ENCODE measurements around the gene EMILIN1.

Gene EMILIN1

DNA sequence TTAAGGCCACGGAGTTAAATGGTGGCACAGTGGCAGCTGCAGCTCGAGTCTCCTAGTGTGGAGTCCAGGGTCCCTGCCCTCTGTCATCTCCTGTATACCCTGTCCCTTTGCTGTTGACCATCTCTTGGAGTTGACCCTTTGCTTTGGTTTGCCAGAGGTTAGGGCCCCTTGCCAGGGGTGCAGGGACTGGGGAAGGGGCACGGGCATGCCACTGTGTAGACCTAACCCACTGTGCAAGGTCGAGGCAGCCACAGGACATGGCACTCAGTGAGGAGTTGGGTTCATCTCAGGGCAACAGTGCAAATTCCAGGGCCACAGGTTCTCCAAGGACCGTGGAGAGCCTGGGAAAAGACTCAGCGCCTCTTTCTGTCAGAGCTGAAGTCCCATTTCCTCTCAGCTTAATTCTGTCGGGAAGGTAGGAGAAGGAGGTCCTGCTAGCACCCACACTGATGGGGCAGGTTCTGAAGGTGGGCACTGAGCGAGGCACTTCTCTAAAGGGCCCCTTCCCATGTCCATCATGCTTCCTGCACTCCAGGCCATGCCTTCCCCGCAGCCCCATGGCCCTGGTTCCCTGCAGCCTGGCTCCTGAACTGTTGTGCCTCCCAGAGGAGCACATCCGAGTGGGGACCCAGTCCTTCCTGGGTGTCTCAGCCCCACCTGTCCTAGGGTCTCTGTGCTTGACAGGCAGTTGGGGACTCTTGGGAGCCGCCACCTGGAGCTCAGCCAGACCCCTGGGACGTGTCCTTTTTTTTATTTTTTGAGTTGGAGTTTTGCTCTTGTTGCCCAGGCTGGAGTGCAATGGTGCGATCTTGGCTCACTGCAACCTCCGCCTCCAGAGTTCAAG lies 10.9 kb downstream of the EMILIN1 start:
- Mint-ChIP-seq H3K27ac (no peak overlapping the region), H3K9me3 (no peaks in the 10 kb centered on the region), H3K4me1 (ENCODE audit: low read depth) (peaks cover 24% of the 10 kb centered on the region), H3K36me3 (ENCODE audit: low read depth) (peaks cover 2% of the 10 kb centered on the region), H3K27me3 (ENCODE audit: low read depth) (no peaks in the 10 kb centered on the region), H3K4me3 (no peak overlapping the region)
- no peak for DNase-seq (ENCODE audit: low spot score)

DNA sequence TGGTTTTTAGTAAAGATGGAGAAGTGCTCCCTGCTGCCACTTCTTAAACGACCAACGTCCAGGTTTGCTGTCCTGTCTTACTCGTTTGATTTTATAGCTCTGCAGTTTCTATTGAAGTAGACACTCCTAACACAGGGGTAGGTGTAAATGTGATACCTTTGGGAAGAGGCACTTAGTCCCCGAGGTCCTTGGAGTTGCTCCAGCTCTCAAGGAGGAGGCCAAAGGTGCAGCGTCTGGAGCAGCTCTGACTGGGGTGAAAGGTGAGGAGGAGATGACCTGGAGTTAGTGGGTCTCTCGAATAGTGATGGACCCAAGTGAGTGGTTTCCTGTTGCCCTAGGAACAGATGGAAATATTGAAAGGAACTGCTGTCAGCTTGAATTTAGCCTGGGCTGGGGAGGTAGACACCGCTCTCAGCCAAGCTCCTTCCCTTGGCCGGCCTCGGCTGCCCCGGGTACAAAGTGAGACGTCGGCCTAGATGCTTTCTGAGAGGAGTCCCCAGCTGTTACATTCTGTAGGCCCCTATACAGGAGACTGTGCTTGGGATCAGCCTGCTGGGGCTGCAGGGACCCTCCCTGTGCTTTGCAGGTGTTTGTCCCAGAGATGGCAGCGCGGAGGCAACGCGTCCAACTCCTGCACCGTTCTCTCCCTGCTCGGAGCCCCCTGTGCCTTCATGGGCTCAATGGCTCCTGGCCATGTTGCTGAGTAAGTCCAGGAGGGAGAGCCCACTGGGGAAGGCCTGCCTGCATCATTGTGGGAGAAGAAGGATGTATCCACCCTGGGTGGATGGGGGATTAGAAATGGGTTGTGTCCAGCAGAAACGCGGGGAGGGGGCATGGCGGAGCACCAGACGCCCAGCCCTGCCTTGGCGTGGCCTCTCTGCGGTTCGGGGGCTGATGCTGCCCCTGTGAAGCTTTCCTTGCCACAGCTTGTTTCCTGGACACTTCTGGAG lies 13.6 kb downstream of the EMILIN1 start:
- Mint-ChIP-seq H3K9me3 (no peaks in the 10 kb centered on the region), H3K4me1 (ENCODE audit: low read depth) (peaks cover 23% of the 10 kb centered on the region), H3K4me3 (no peak overlapping the region), H3K36me3 (ENCODE audit: low read depth) (peaks cover 2% of the 10 kb centered on the region), H3K27ac (no peak overlapping the region), H3K27me3 (ENCODE audit: low read depth) (no peaks in the 10 kb centered on the region)
- DNase-seq (ENCODE audit: low spot score) = no peak

DNA sequence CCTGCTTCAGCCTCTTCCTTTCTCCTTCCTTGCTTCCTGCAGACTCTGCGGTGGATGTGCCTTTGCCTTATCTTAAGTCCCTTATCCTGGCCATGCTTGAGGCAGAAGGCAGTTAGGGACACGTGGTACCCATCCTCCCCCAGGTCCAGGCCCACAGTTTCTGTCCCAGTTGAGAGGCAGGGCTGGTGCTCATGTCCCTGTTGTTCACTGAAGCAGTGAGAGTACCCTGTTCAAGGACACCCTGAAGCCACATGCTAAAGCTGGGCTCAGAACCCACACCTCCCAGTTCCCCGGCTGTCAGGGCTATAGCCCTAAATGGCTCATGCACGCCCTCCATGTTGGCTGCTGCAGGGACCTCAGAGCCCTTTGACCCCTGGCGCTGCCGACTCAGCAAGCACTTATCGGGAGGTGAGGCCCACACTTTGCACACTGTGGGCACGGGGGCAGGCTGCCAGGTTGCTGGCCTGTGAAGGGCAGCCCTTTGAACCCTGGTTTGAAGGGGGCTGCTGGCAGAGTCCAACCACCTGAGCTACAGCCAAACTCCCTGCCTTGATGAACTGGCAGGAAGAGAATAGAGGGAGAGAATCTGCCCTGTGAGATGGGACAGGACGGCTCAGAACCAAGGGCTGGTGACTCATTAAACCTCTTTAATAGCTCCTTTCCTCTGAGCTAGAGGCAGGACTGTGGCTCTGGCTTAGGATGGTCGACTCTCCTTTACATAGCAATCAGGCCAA lies 14.4 kb downstream of the EMILIN1 start:
- no peak overlapping the region for H3K27ac Mint-ChIP-seq
- H3K9me3 Mint-ChIP-seq = no peaks in the 10 kb centered on the region
- H3K4me3 Mint-ChIP-seq = no peak overlapping the region
- no peaks in the 10 kb centered on the region for H3K27me3 Mint-ChIP-seq (ENCODE audit: low read depth)
- peaks cover 17% of the 10 kb centered on the region for H3K4me1 Mint-ChIP-seq (ENCODE audit: low read depth)
- H3K36me3 Mint-ChIP-seq (ENCODE audit: low read depth) = peaks cover 2% of the 10 kb centered on the region
- no peak for DNase-seq (ENCODE audit: low spot score)

DNA sequence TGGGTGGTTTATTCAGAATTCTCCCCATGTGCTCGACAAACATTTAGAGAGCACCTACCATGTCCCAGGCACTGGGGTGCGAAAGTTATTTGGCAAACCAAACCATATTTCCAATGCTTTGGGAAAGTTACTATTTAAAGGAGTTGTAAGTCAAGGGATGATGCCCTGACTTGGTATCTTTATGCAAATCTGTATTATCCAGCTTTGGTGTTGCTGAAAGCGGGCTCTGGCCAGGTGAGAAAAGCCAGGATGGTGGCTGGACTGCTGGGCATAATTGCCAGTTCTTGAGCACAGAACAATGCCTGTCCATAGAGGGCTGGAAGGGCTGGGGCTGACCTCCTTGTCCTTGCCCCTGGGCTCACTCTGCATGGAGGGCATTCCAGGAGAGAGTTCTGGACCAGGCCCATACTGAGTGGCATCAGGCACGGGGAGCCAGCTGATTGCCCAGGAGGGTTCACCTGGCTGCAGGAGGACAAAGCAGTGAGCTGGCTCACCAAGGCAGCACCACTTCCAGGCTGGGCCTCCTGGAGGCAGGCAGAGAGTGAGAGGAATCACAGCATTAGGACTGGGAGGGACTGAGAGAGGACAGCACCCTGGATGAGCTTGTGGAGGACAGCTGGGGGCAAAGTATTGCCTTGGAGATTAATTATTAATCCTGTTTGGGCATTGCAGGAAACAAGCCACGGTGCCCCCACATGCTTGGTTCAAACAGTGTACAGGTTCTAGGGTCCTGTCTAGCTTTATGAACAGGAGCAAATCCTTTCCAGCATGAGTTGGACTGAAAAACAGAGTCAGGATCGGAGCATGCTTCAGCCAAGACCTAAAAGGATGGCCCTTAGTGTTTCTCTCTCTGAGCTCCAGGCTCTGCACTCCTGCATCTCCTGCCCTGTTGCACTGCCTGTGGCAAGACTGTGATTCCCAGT lies 15.3 kb downstream of the EMILIN1 start:
- H3K9me3 Mint-ChIP-seq = no peaks in the 10 kb centered on the region
- no peak overlapping the region for H3K4me3 Mint-ChIP-seq
- DNase-seq (ENCODE audit: low spot score) = no peak
- no peak overlapping the region for H3K27ac Mint-ChIP-seq
- H3K36me3 Mint-ChIP-seq (ENCODE audit: low read depth) = peaks cover 1% of the 10 kb centered on the region
- H3K4me1 Mint-ChIP-seq (ENCODE audit: low read depth) = peaks cover 16% of the 10 kb centered on the region
- H3K27me3 Mint-ChIP-seq (ENCODE audit: low read depth) = no peaks in the 10 kb centered on the region

DNA sequence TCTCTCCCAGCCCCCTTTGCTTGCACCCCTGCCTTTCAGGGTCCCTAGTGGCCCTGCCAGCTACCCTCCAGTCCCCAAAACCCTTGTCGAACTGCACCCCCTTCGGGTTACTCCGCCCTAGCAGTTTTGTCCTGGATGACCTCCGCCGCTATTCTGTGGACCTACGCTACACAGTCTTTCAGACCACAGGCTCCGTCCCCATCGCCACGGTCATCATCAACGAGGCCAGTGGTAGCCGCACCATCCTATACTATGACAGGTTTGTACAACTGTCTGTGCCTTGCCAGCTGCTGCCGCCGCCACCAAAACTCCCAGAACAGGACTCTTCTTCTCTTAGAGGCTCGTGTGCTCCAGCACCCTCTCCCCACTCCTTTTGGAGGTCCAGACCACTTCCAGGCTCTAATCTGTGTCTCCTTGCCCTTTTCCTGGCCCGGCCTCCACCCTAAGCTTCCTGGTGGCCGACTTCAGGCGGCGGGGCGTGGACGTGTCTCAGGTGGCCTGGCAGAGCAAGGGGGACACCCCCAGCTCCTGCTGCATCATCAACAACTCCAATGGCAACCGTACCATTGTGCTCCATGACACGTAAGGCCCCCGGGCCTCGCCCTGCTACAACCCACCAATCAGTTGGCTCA lies 16.1 kb downstream of the EMILIN1 start:
- H3K9me3 Mint-ChIP-seq = no peaks in the 10 kb centered on the region
- no peaks in the 10 kb centered on the region for H3K27me3 Mint-ChIP-seq (ENCODE audit: low read depth)
- H3K27ac Mint-ChIP-seq = no peak overlapping the region
- H3K4me1 Mint-ChIP-seq (ENCODE audit: low read depth) = peaks cover 12% of the 10 kb centered on the region
- DNase-seq (ENCODE audit: low spot score) = no peak
- H3K36me3 Mint-ChIP-seq (ENCODE audit: low read depth) = no peaks in the 10 kb centered on the region
- no peak overlapping the region for H3K4me3 Mint-ChIP-seq

DNA sequence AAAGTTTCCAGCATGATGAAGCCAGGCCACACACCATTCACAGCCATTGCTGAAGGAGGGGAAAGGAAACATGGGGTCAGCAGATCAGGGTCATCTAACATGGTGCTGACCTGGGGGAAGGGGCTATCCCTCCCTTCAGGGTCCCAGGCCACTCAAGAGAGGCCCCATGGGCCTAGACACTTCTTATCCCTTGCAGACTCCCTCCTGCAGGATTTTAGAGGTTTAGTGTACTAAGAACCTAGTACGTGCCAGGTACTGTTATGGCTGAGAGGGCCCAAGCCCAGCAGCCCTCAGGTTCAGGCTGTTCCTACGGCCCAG lies 17.0 kb downstream of the EMILIN1 start:
- no peak for DNase-seq (ENCODE audit: low spot score)
- Mint-ChIP-seq H3K4me1 (ENCODE audit: low read depth) (peaks cover 10% of the 10 kb centered on the region), H3K27me3 (ENCODE audit: low read depth) (no peaks in the 10 kb centered on the region), H3K36me3 (ENCODE audit: low read depth) (no peaks in the 10 kb centered on the region), H3K27ac (no peak overlapping the region), H3K4me3 (peak overlapping the region; percentile 63), H3K9me3 (no peaks in the 10 kb centered on the region)

DNA sequence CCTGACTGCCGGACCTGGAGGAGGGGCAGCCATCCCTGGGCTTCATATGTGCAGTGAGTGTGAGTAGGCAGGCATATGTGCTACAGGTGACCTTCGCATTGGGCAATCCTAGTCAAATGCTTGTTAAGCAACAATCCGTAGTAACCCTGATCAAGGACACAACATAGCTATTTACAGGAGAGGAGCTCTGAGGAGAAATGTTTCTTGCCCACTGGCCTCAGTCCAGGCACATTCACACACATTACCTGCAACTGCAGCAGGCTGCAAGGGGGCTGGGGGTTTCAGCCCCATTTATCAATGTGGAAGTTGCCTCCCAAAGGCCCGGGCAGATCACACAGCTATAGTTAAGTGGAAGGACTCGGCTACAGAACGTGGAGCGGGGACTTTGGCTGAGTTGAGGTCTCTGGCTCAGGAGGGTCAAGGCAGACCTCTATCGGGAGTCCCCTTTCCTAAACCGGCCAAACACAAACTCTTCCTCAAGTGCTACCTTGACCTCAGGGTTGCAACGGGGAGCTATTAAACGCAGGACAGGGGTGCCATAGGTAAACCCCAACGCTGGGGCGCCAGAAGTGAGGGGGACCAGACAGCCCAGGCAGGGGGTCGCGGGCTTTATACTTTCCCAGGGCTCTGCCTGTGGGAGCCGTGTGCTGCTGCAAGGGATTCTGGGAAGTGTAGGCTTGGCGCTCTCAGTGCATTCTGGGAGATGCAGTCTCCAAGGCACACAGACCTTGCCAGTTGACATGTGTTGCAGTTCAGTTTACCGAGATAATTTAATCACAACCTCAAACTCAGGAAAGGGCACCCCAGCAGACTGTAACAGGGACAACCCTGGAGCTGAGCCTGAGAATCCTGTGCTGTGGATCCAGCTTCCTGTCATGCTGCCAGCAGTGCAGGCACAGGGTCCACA lies 17.6 kb downstream of the EMILIN1 start:
- peaks cover 10% of the 10 kb centered on the region for H3K4me1 Mint-ChIP-seq (ENCODE audit: low read depth)
- DNase-seq (ENCODE audit: low spot score) = peak; percentile 32
- H3K27me3 Mint-ChIP-seq (ENCODE audit: low read depth) = no peaks in the 10 kb centered on the region
- peak overlapping the region; percentile 63 for H3K4me3 Mint-ChIP-seq
- no peaks in the 10 kb centered on the region for H3K36me3 Mint-ChIP-seq (ENCODE audit: low read depth)
- no peak overlapping the region for H3K27ac Mint-ChIP-seq
- no peaks in the 10 kb centered on the region for H3K9me3 Mint-ChIP-seq

DNA sequence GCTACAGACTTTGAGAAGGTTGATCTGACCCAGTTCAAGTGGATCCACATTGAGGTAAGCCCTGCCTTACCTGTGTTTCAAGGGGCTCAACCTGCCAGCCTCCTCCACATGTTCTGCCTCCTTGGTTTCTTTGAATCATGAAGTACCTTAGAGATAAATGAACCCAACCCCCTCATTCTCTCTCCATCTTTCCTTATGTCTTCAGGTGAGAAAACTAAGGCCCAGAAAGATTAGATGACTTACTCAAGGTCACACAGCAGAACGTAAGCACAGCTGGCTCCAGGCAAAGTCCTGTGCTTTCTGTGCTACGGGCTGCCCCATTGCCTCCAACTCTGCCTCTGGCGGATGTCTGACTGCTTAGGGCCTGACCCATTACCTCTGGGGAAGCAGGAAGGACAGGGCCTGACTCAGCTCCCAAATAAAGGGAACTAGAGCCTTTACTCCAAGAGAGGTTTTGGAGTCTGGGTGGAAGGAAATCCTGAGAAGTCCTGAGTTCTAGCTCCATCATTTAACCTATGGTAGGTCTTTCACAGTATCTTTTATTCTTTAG lies 18.4 kb downstream of the EMILIN1 start:
- Mint-ChIP-seq H3K27me3 (ENCODE audit: low read depth) (no peaks in the 10 kb centered on the region), H3K27ac (no peak overlapping the region), H3K36me3 (ENCODE audit: low read depth) (no peaks in the 10 kb centered on the region), H3K4me1 (ENCODE audit: low read depth) (peaks cover 10% of the 10 kb centered on the region), H3K4me3 (no peak overlapping the region), H3K9me3 (no peaks in the 10 kb centered on the region)
- no peak for DNase-seq (ENCODE audit: low spot score)

DNA sequence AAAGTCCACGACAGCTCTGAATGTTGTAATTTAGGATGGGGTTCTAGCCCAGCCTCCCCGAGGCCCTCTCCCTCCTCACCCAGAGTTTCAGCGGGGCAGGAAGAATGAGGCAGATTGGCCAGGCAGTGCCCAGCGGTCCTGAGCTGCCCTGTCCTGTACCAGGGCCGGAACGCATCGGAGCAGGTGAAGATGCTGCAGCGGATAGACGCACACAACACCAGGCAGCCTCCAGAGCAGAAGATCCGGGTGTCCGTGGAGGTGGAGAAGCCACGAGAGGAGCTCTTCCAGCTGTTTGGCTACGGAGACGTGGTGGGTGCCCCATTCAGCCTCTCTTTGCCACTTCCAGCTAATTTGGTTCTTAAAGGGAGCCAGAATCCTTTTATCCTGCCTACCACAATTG lies 18.9 kb downstream of the EMILIN1 start:
- no peak for DNase-seq (ENCODE audit: low spot score)
- H3K27me3 Mint-ChIP-seq (ENCODE audit: low read depth) = no peaks in the 10 kb centered on the region

DNA sequence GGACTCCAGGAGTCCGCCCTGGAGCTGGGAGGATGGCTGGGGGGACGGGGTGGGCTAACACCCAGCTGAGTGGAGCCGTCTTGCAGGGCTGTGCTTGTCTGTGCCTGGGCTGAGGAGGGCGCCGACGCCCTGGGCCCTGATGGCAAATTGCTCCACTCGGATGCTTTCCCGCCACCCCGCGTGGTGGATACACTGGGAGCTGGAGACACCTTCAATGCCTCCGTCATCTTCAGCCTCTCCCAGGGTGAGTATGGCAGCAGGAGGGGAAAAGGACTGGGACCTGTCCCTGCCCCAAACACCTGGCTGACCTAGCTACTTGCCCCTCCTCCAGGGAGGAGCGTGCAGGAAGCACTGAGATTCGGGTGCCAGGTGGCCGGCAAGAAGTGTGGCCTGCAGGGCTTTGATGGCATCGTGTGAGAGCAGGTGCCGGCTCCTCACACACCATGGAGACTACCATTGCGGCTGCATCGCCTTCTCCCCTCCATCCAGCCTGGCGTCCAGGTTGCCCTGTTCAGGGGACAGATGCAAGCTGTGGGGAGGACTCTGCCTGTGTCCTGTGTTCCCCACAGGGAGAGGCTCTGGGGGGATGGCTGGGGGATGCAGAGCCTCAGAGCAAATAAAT lies 21.0 kb downstream of the EMILIN1 start:
- DNase-seq (ENCODE audit: low spot score) = no peak
- no peaks in the 10 kb centered on the region for H3K9me3 Mint-ChIP-seq
- peaks cover 10% of the 10 kb centered on the region for H3K4me1 Mint-ChIP-seq (ENCODE audit: low read depth)
- H3K36me3 Mint-ChIP-seq (ENCODE audit: low read depth) = no peaks in the 10 kb centered on the region
- no peak overlapping the region for H3K27ac Mint-ChIP-seq
- H3K27me3 Mint-ChIP-seq (ENCODE audit: low read depth) = no peaks in the 10 kb centered on the region
- no peak overlapping the region for H3K4me3 Mint-ChIP-seq

More for the DNA sequence above, 18.9 kb downstream of the EMILIN1 start:
- H3K36me3 Mint-ChIP-seq (ENCODE audit: low read depth) = no peaks in the 10 kb centered on the region
- H3K27ac Mint-ChIP-seq = no peak overlapping the region
- no peaks in the 10 kb centered on the region for H3K9me3 Mint-ChIP-seq
- H3K4me1 Mint-ChIP-seq (ENCODE audit: low read depth) = peaks cover 10% of the 10 kb centered on the region
- H3K4me3 Mint-ChIP-seq = no peak overlapping the region

DNA sequence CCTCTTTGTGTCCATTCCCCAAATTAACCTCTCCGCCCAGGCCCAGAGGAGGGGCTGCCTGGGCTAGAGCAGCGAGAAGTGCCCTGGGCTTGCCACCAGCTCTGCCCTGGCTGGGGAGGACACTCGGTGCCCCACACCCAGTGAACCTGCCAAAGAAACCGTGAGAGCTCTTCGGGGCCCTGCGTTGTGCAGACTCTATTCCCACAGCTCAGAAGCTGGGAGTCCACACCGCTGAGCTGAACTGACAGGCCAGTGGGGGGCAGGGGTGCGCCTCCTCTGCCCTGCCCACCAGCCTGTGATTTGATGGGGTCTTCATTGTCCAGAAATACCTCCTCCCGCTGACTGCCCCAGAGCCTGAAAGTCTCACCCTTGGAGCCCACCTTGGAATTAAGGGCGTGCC lies 21.6 kb downstream of the EMILIN1 start:
- Mint-ChIP-seq H3K4me3 (no peak overlapping the region), H3K4me1 (ENCODE audit: low read depth) (peaks cover 10% of the 10 kb centered on the region), H3K36me3 (ENCODE audit: low read depth) (no peaks in the 10 kb centered on the region), H3K27ac (no peak overlapping the region), H3K9me3 (no peaks in the 10 kb centered on the region), H3K27me3 (ENCODE audit: low read depth) (no peaks in the 10 kb centered on the region)
- no peak for DNase-seq (ENCODE audit: low spot score)

All from T-helper 2 cell treated with Interferon-gamma antibody and Interleukin-4, amounts not matched to agents 5 μg/mL and 100 μg/mL, for 36 hours (primary cell).